Measurements from ENCODE around the gene VPS50. TPM values are rescaled to one million over a fixed set of nuclear protein-coding genes. Genes with fewer than 3 reads are reported as not detected.
"Not testable (repeated sequence)": the region's sequence is repeated elsewhere in the genome, so short reads cannot be mapped to it uniquely, and the experiment has no call there.

Gene VPS50
- total RNA-seq, 4 donors from 2014 or later = 14.8 to 25.7 (median 18.9) TPM

- WGBS = 45% methylated on average over 2 of the region's 2 CpGs
- no peak for DNase-seq (ENCODE audit: extremely low spot score)
- Histone ChIP-seq H3K27me3 (no peaks in the 10 kb centered on the region), H3K4me1 (no peaks in the 10 kb centered on the region), H3K9me3 (no peaks in the 10 kb centered on the region), H3K27ac (replicated peaks in 1 of 4) (no peak overlapping the region), H3K4me3 (no peak overlapping the region), H3K36me3 (no peaks in the 10 kb centered on the region)
- intact Hi-C loops (cut with DNase I) = no loop called here
- TF ChIP-seq CTCF (IDR thresholded peaks at IDR 0.05) (no peak), EP300 (IDR thresholded peaks at IDR 0.05) (no peak), POLR2A (IDR thresholded peaks at IDR 0.05; ENCODE audit: low read depth) (no peak), POLR2AphosphoS5 (IDR thresholded peaks at IDR 0.05) (no peak)
Measured at GRCh38 chr7:93367254-93367653, 135.1 kb downstream of the VPS50 start.

GRCh38 chr7:93370937-93371336 is 138.8 kb downstream of the VPS50 start:
- H3K27me3 ChIP-seq; H3K36me3 ChIP-seq; H3K9me3 ChIP-seq; intact Hi-C loops (cut with DNase I); DNase-seq (ENCODE audit: extremely low spot score); H3K4me1 ChIP-seq; H3K4me3 ChIP-seq; H3K27ac ChIP-seq (replicated peaks in 1 of 4): not testable (repeated sequence)
- WGBS = 59% methylated on average over 3 of the region's 3 CpGs

GRCh38 chr7:93373537-93373936 is 141.4 kb downstream of the VPS50 start:
- Histone ChIP-seq H3K9me3 (no peaks in the 10 kb centered on the region), H3K4me3 (no peak overlapping the region), H3K36me3 (no peaks in the 10 kb centered on the region), H3K27ac (replicated peaks in 1 of 4) (no peak overlapping the region), H3K27me3 (no peaks in the 10 kb centered on the region), H3K4me1 (no peaks in the 10 kb centered on the region)
- no peak for DNase-seq (ENCODE audit: extremely low spot score)
- intact Hi-C loops (cut with DNase I) = no loop called here
- TF ChIP-seq CTCF (IDR thresholded peaks at IDR 0.05) = no peak
- TF ChIP-seq EP300 (IDR thresholded peaks at IDR 0.05) = no peak
- no peak for TF ChIP-seq POLR2AphosphoS5 (IDR thresholded peaks at IDR 0.05)
- no peak for TF ChIP-seq POLR2A (IDR thresholded peaks at IDR 0.05; ENCODE audit: low read depth)

- Histone ChIP-seq H3K4me3 (no peak overlapping the region), H3K36me3 (no peaks in the 10 kb centered on the region), H3K27me3 (no peaks in the 10 kb centered on the region), H3K4me1 (no peaks in the 10 kb centered on the region), H3K9me3 (no peaks in the 10 kb centered on the region), H3K27ac (replicated peaks in 1 of 4) (no peak overlapping the region)
- TF ChIP-seq EP300 (IDR thresholded peaks at IDR 0.05) (no peak), CTCF (IDR thresholded peaks at IDR 0.05) (peak in 2 of 3 experiments; percentile 33 to 59), POLR2A (IDR thresholded peaks at IDR 0.05; ENCODE audit: low read depth) (no peak)
- 40% methylated on average over 5 of the region's 5 CpGs for WGBS
- DNase-seq (ENCODE audit: extremely low spot score) = no peak
- intact Hi-C loops (cut with DNase I) = no loop called here
Measured at GRCh38 chr7:93374345-93374940, 142.3 kb downstream of the VPS50 start.

GRCh38 chr7:93375603-93376002 is 143.4 kb downstream of the VPS50 start:
- no peaks in the 10 kb centered on the region for H3K27me3 ChIP-seq
- no peak for TF ChIP-seq EP300 (IDR thresholded peaks at IDR 0.05)
- TF ChIP-seq POLR2A (IDR thresholded peaks at IDR 0.05; ENCODE audit: low read depth) = no peak
- TF ChIP-seq CTCF (IDR thresholded peaks at IDR 0.05) = no peak
- intact Hi-C loops (cut with DNase I) = no loop called here
- H3K27ac ChIP-seq (replicated peaks in 1 of 4) = no peak overlapping the region
- H3K4me1 ChIP-seq = no peaks in the 10 kb centered on the region
- H3K36me3 ChIP-seq = no peaks in the 10 kb centered on the region
- no peak overlapping the region for H3K4me3 ChIP-seq
- DNase-seq (ENCODE audit: extremely low spot score) = no peak
- peaks cover 0 to 7% (median 0%) of the 10 kb centered on the region in 4 donors for H3K9me3 ChIP-seq

Data from esophagus muscularis mucosa (tissue), 4 donors.